Fibroblast of pulmonary artery (primary cell): Measurements from ENCODE around the gene CCNJL.

ENCODE experiments used
- DNase-seq: peaks from one replicate; pipeline ENCODE4 v3.0.0-alpha.2; 2010; ENCODE audit warnings: low read depth
- H3K4me3 ChIP-seq: replicated peaks from 2 replicates; pipeline ENCODE4 v1.5.1; 2011; ENCODE audit warnings: low read depth, mild to moderate bottlenecking, control low read depth, low read length, moderate library complexity
- TF ChIP-seq, protein P1 (sequence below): IDR thresholded peaks from 2 replicates; pipeline ENCODE4 v1.5.1; 2011; ENCODE audit warnings: mild to moderate bottlenecking, control low read depth, low read length, inconsistent platforms; ENCODE audit errors: missing control alignments

The CCNJL gene

DNA sequence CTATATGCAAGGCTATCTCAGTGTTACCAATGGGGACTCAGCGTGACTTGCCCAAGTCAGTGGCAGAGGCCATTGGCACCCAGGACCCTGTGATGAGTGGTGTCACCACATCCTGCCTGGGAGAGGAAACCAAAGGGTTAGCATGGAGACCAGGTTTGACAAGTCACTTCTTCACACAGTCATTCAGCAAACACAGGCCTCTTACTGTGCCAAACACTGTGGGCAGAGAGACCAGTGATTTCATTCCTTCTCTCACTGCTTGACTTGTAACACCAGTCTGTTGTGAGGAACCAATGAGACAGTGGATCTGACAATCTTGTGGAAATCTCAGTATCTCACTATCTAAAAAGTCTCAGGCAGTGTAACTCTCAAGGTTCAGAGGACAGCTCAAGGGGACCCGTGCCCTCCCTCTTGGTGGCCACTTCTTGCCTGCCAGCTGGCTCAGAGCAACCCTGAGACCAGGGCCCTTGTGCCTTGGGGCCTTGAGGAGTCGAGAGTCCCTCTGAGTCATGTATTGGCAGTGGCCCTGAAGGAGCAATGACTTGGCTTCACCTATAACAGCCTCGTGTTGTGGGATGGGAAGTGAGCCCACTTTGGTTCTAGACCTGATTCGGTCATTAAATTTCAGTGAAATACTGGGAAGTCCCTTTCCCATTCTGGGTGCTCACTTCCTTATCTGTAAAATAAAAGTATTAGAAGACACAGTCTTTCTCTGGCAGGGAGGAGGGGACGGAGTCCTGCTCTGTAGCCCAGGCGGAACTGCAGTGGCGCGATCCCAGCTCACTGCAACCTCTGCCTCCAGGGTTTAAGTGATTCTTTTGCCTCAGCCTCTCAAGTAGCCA, 81.5 kb downstream of the CCNJL start:
- TF ChIP-seq, protein P1, sequence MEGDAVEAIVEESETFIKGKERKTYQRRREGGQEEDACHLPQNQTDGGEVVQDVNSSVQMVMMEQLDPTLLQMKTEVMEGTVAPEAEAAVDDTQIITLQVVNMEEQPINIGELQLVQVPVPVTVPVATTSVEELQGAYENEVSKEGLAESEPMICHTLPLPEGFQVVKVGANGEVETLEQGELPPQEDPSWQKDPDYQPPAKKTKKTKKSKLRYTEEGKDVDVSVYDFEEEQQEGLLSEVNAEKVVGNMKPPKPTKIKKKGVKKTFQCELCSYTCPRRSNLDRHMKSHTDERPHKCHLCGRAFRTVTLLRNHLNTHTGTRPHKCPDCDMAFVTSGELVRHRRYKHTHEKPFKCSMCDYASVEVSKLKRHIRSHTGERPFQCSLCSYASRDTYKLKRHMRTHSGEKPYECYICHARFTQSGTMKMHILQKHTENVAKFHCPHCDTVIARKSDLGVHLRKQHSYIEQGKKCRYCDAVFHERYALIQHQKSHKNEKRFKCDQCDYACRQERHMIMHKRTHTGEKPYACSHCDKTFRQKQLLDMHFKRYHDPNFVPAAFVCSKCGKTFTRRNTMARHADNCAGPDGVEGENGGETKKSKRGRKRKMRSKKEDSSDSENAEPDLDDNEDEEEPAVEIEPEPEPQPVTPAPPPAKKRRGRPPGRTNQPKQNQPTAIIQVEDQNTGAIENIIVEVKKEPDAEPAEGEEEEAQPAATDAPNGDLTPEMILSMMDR = no peak
- no peak overlapping the region for H3K4me3 ChIP-seq
- peak; percentile 46 for DNase-seq

DNA sequence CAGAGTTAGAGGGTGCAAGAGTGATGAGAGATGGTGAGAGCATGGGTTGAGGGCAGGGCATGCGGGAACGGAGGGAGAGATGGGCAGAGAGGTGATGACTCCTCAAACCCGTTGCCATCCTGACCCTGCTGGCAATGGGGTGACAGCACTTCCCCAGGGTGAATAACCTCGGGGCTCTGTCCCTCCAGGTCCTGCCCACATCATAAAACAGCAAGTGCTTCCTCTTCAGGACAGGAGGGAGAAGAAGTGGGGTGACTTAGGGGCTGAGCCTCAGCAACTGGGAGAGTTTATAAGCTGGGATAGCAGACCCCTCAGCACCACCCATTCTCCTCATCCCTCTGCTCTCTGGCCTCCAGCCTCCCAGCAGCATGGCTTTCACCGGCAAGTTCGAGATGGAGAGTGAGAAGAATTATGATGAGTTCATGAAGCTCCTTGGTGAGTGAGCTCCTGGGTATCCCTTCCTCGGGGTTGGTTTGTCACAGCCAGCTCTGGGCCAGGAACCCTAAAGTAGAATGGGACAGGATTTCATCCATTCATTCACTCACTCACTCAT, 83.1 kb downstream of the CCNJL start, which contains the start of gene FABP6:
Gene FABP6 (plus strand): TSS at position 317 of the 553 bp plus-strand sequence. CDS start 52 bp downstream, at position 369.
- no peak for DNase-seq
- no peak within 1 kb of the TSS for H3K4me3 ChIP-seq
- TF ChIP-seq, protein P1 = no peak

DNA sequence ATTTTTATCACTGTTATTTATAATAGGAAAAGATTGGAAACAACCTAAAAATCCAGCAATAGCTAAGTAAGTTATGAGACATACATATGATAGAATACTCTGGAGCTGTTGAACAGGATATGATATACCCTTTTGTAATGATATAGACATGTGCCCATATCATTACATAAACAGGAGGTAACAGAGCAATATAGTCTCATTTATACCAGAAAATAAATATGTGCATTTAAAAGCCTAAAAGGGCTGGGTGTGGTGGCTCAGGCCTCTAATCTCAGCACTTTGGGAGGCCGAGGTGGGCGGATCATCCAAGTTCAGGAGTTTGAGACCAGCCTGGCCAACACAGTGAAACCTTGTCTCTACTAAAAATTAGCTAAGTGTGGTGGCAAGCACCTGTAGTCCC, 85.4 kb downstream of the CCNJL start:
- no peak for DNase-seq
- TF ChIP-seq, protein P1 = no peak
- H3K4me3 ChIP-seq = no peak overlapping the region

DNA sequence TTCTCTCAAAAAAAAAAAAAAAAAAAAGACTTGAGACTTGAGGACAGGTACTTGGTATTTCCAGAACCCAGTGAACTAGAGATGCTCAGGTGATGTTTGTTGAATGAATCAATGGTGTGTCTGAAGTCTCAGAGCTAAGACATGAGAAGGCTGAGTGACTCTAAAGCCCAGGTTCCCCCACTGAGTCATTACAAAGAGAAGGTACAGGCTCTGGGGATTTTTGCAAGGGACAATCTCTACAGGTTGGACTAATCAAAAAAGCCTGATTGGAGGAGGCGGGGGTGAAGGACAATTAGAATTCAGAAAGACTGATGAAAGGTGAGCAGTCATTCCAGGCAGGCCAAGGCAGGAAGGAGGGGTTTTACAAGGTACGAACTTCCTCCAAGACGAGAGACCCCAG, 91.3 kb downstream of the CCNJL start:
- no peak overlapping the region for H3K4me3 ChIP-seq
- TF ChIP-seq, protein P1 = no peak
- DNase-seq = no peak

DNA sequence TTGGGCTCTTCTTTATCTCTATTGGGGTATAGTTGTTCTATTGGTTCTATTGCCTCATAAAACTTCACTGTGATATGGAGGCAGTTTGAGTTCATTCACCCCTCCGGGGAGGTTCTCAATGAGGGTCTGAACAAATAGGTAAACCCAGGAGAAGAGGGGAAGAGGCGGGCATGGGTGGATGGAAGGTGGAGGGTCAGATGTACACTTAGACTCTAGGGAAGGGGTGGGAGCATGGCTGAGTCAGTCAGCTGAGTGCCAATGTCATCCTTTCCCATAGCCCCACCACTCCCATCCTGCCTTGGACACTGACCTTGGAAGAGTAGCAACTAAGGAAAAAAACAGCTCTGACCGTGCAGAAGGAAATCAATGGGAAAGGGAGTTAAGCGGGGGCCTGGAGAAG, 93.0 kb downstream of the CCNJL start:
- TF ChIP-seq, protein P1 = no peak
- DNase-seq = no peak
- no peak overlapping the region for H3K4me3 ChIP-seq

DNA sequence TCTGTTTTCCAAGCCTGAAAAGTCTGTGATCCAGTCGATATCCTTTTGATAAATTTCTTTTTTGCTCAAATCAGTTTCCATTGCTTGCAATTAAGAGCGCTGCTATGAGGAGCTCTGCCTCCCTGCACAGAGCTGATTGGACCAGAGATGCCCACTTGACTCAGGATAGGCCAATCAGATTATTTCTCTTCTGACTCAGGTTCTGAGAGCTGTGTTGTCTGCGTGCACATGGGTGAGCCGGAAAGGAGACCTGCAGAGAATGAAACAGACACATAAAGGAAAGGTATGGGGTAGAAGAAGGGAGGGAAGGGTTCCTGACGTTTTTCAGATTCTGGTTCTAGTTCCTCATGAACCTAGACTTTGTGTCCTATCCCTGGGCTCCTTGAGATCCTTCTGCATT, 98.8 kb downstream of the CCNJL start:
- H3K4me3 ChIP-seq = no peak overlapping the region
- no peak for DNase-seq
- TF ChIP-seq, protein P1 = no peak
